Activated CD8-positive, alpha-beta memory T cell treated with anti-CD3 and anti-CD28 coated beads, Interleukin-2, amount 10 ng/mL, durations not matched to agents 7 days and 5 days (primary cell): ENCODE measurements around the gene SLC25A27. TPM values are rescaled to one million over a fixed set of nuclear protein-coding genes. Genes with fewer than 3 reads are reported as not detected.
A peak's percentile ranks its signal among the peaks of the same experiment; 100 is the strongest.

Experiments used
- ATAC-seq: fragments of 150-1000 bp; cut with Tn5 transposase; one replicate; pipeline ENCODE4 v1.10.0; 2021; ENCODE audit warnings: moderate library complexity
- CTCF ChIA-PET: fragments of 350-600 bp; sonication (Branson Sonifier 250); formaldehyde crosslinking; loops from one replicate; lab custom pipeline; 2021; ENCODE audit warnings: antibody characterized with exemption; lab: Charles Lee
- DNase-seq: peaks from one replicate; pipeline ENCODE4 v3.0.0-alpha.2; 2020
- H3K27ac Mint-ChIP-seq: one replicate; pipeline ENCODE4 v1.8.0; 2021; ENCODE audit warnings: mild to moderate bottlenecking, mixed read lengths
- H3K27me3 Mint-ChIP-seq: one replicate; pipeline ENCODE4 v1.8.0; 2021; ENCODE audit warnings: mixed read lengths
- H3K36me3 Mint-ChIP-seq: one replicate; pipeline ENCODE4 v1.8.0; 2021; ENCODE audit warnings: mild to moderate bottlenecking, mixed read lengths
- H3K4me1 Mint-ChIP-seq: one replicate; pipeline ENCODE4 v1.8.0; 2021; ENCODE audit warnings: mixed read lengths
- H3K4me3 Mint-ChIP-seq: one replicate; pipeline ENCODE4 v1.8.0; 2021; ENCODE audit warnings: mild to moderate bottlenecking, moderate library complexity, mixed read lengths
- H3K9me3 Mint-ChIP-seq: one replicate; pipeline ENCODE4 v1.8.0; 2022; ENCODE audit warnings: low read depth, mixed read lengths
- total RNA-seq, 2 experiments: library from RNA; stranded (reverse); gene quantifications; one replicate each; pipeline ENCODE4 v1.2.3, GENCODE V29; 2021

SLC25A27 gene
- total RNA-seq, 2 experiments from 2014 or later, result 0.12 to 0.35 TPM

GRCh38 chr6:46661483-46661882 is 8.7 kb downstream of the SLC25A27 start:
- DNase-seq (no peak), ATAC-seq (no peak)
- Mint-ChIP-seq H3K36me3 (no peaks in the 10 kb centered on the region), H3K4me3 (no peak overlapping the region), H3K4me1 (no peaks in the 10 kb centered on the region), H3K27ac (no peak overlapping the region), H3K27me3 (peaks cover 15% of the 10 kb centered on the region), H3K9me3 (no peaks in the 10 kb centered on the region)
- CTCF ChIA-PET, result no interaction called here

GRCh38 chr6:46667377-46667776 is 14.6 kb downstream of the SLC25A27 start:
- H3K4me3 Mint-ChIP-seq, result no peak overlapping the region
- no peaks in the 10 kb centered on the region for H3K9me3 Mint-ChIP-seq
- no peak overlapping the region for H3K27ac Mint-ChIP-seq
- H3K4me1 Mint-ChIP-seq, result no peaks in the 10 kb centered on the region
- DNase-seq, result no peak
- peaks cover 5% of the 10 kb centered on the region for H3K27me3 Mint-ChIP-seq
- no peak for ATAC-seq
- CTCF ChIA-PET, result no interaction called here
- H3K36me3 Mint-ChIP-seq, result no peaks in the 10 kb centered on the region

DNA sequence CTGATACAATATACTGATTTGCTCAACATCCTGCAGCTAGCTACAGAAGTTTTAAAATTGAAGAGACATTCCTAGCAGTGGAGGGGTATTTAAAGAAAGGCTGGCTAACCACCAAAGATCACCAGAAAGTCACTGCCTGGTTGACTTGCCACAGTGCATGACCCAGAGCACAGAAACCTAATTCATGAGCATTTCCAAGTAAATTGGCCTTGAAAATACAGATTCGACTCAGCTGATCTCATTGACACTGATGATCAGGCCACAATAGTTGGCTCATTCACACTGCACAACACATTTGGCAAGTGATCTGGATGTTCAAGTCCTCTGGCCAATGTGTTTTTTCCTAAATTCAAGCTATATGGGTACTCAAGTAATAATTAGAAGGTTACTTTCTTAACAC is 21.6 kb downstream of the SLC25A27 start:
- Mint-ChIP-seq H3K27me3 (no peaks in the 10 kb centered on the region), H3K27ac (no peak overlapping the region), H3K4me3 (no peak overlapping the region), H3K36me3 (no peaks in the 10 kb centered on the region), H3K4me1 (peaks cover 4% of the 10 kb centered on the region), H3K9me3 (no peaks in the 10 kb centered on the region)
- peak; percentile 36 for ATAC-seq
- CTCF ChIA-PET, result interaction anchor here (0.8 to 1.1 kb wide), 2 partner anchors 20 to 62 kb away, joined by 3 read pairs; no protein-coding TSS in a partner anchor
- DNase-seq, result no peak

GRCh38 chr6:46676604-46677313 is 24.0 kb downstream of the SLC25A27 start:
- H3K36me3 Mint-ChIP-seq, result no peaks in the 10 kb centered on the region
- CTCF ChIA-PET, result no interaction called here
- H3K4me1 Mint-ChIP-seq, result peaks cover 4% of the 10 kb centered on the region
- DNase-seq (no peak), ATAC-seq (no peak)
- no peak overlapping the region for H3K27ac Mint-ChIP-seq
- no peak overlapping the region for H3K4me3 Mint-ChIP-seq
- peaks cover 7% of the 10 kb centered on the region for H3K27me3 Mint-ChIP-seq
- no peaks in the 10 kb centered on the region for H3K9me3 Mint-ChIP-seq

- Mint-ChIP-seq H3K27ac (no peak overlapping the region), H3K36me3 (no peaks in the 10 kb centered on the region), H3K9me3 (no peaks in the 10 kb centered on the region), H3K4me1 (peaks cover 4% of the 10 kb centered on the region), H3K4me3 (no peak overlapping the region), H3K27me3 (peaks cover 12% of the 10 kb centered on the region)
- ATAC-seq (no peak), DNase-seq (no peak)
- CTCF ChIA-PET, result no interaction called here
Observed at GRCh38 chr6:46677314-46677654, 24.5 kb downstream of the SLC25A27 start.

GRCh38 chr6:46684771-46685170 is 32.0 kb downstream of the SLC25A27 start:
- Mint-ChIP-seq H3K36me3 (no peaks in the 10 kb centered on the region), H3K27ac (no peak overlapping the region), H3K4me1 (no peaks in the 10 kb centered on the region), H3K4me3 (no peak overlapping the region), H3K27me3 (peaks cover 16% of the 10 kb centered on the region), H3K9me3 (peaks cover 2% of the 10 kb centered on the region)
- CTCF ChIA-PET, result no interaction called here
- no peak for DNase-seq
- no peak for ATAC-seq

GRCh38 chr6:46687619-46688097 is 34.9 kb downstream of the SLC25A27 start, which contains the start of gene TDRD6:
TSS of gene TDRD6 (plus strand) at chr6:46687885. CDS start at chr6:46688129, 244 bp downstream.
- H3K36me3 Mint-ChIP-seq, result no peaks in the 10 kb centered on the region
- DNase-seq, result no peak
- no peak within 1 kb of the TSS for H3K4me3 Mint-ChIP-seq
- ATAC-seq, result no peak
- CTCF ChIA-PET, result no interaction called here
- H3K4me1 Mint-ChIP-seq, result no peaks in the 10 kb centered on the region
- no peak within 1 kb of the TSS for H3K27ac Mint-ChIP-seq
- peaks cover 15% of the 10 kb centered on the region for H3K27me3 Mint-ChIP-seq
- peaks cover 2% of the 10 kb centered on the region for H3K9me3 Mint-ChIP-seq

- H3K27ac Mint-ChIP-seq, result no peak overlapping the region
- no peaks in the 10 kb centered on the region for H3K36me3 Mint-ChIP-seq
- peaks cover 21% of the 10 kb centered on the region for H3K27me3 Mint-ChIP-seq
- H3K4me3 Mint-ChIP-seq, result no peak overlapping the region
- H3K9me3 Mint-ChIP-seq, result peaks cover 2% of the 10 kb centered on the region
- DNase-seq (no peak), ATAC-seq (no peak)
- CTCF ChIA-PET, result no interaction called here
- H3K4me1 Mint-ChIP-seq, result no peaks in the 10 kb centered on the region
Observed at GRCh38 chr6:46688117-46688965, 35.6 kb downstream of the SLC25A27 start.

GRCh38 chr6:46688966-46689335 is 36.2 kb downstream of the SLC25A27 start:
- ATAC-seq (no peak), DNase-seq (no peak)
- Mint-ChIP-seq H3K36me3 (no peaks in the 10 kb centered on the region), H3K4me3 (no peak overlapping the region), H3K9me3 (peaks cover 2% of the 10 kb centered on the region), H3K27ac (no peak overlapping the region), H3K4me1 (no peaks in the 10 kb centered on the region), H3K27me3 (peaks cover 24% of the 10 kb centered on the region)
- CTCF ChIA-PET, result no interaction called here

DNA sequence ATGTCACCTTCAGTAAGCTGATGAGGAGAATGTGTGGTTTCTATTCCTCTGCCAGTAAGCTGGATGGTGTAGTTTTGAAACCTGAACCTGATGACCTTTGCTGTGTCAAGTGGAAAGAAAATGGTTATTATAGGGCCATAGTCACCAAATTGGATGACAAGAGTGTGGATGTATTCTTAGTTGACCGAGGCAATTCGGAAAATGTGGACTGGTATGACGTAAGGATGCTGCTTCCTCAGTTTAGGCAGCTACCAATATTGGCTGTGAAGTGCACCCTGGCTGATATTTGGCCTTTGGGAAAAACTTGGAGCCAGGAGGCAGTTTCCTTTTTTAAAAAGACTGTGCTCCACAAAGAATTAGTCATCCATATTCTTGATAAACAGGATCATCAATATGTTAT is 36.9 kb downstream of the SLC25A27 start:
- peaks cover 2% of the 10 kb centered on the region for H3K9me3 Mint-ChIP-seq
- H3K27ac Mint-ChIP-seq, result no peak overlapping the region
- H3K36me3 Mint-ChIP-seq, result no peaks in the 10 kb centered on the region
- no peak for ATAC-seq
- no peaks in the 10 kb centered on the region for H3K4me1 Mint-ChIP-seq
- no peak overlapping the region for H3K4me3 Mint-ChIP-seq
- no peak for DNase-seq
- H3K27me3 Mint-ChIP-seq, result peaks cover 24% of the 10 kb centered on the region
- CTCF ChIA-PET, result interaction anchor here (1.0 kb wide), 1 partner anchor 13 kb away, joined by 3 read pairs; no protein-coding TSS in a partner anchor

- Mint-ChIP-seq H3K9me3 (peaks cover 2% of the 10 kb centered on the region), H3K36me3 (no peaks in the 10 kb centered on the region), H3K4me1 (no peaks in the 10 kb centered on the region), H3K4me3 (no peak overlapping the region), H3K27me3 (peaks cover 24% of the 10 kb centered on the region), H3K27ac (no peak overlapping the region)
- ATAC-seq (no peak), DNase-seq (no peak)
- CTCF ChIA-PET, result interaction anchor here (1.0 kb wide), 1 partner anchor 13 kb away, joined by 3 read pairs; no protein-coding TSS in a partner anchor
Observed at GRCh38 chr6:46690141-46690755, 37.5 kb downstream of the SLC25A27 start.

DNA sequence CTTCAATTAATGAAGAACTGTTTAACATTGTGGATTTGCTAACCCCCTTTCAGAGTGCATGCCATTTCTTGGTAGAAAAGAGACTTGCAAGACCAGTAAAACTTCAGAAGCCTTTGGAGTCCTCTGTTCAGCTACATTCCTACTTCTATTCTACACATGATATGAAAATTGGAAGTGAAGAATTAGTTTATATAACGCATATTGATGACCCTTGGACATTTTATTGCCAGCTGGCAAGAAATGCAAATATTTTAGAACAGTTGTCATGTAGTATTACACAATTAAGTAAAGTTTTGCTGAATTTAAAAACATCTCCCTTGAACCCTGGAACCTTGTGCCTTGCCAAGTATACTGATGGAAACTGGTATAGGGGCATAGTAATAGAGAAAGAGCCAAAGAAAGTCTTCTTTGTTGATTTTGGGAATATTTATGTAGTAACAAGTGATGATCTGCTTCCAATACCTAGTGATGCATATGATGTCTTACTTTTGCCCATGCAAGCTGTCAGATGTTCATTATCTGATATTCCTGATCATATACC is 38.2 kb downstream of the SLC25A27 start:
- H3K9me3 Mint-ChIP-seq, result peaks cover 2% of the 10 kb centered on the region
- H3K4me1 Mint-ChIP-seq, result no peaks in the 10 kb centered on the region
- H3K27ac Mint-ChIP-seq, result no peak overlapping the region
- no peak overlapping the region for H3K4me3 Mint-ChIP-seq
- ATAC-seq (no peak), DNase-seq (no peak)
- peaks cover 24% of the 10 kb centered on the region for H3K27me3 Mint-ChIP-seq
- CTCF ChIA-PET, result no interaction called here
- H3K36me3 Mint-ChIP-seq, result no peaks in the 10 kb centered on the region

- no peak for DNase-seq
- CTCF ChIA-PET, result interaction anchor here (1.1 kb wide), 1 partner anchor 346 kb away, joined by 3 read pairs; no protein-coding TSS in a partner anchor
- ATAC-seq, result no peak
- H3K27ac Mint-ChIP-seq, result no peak overlapping the region
- H3K9me3 Mint-ChIP-seq, result no peaks in the 10 kb centered on the region
- H3K4me1 Mint-ChIP-seq, result peaks cover 6% of the 10 kb centered on the region
- H3K27me3 Mint-ChIP-seq, result peaks cover 25% of the 10 kb centered on the region
- H3K4me3 Mint-ChIP-seq, result no peak overlapping the region
- no peaks in the 10 kb centered on the region for H3K36me3 Mint-ChIP-seq
Observed at GRCh38 chr6:46699970-46700369, 47.2 kb downstream of the SLC25A27 start.
